ENCODE data around the gene NKAIN1. TPM values are rescaled to one million over a fixed set of nuclear protein-coding genes. Genes with fewer than 3 reads are reported as not detected.

Gene NKAIN1
- total and polyA plus RNA-seq, 2 donors (not counting 3 experiments of a cell fraction or from before 2014, with no cell fraction given) = 0.29 to 0.40 TPM

DNA sequence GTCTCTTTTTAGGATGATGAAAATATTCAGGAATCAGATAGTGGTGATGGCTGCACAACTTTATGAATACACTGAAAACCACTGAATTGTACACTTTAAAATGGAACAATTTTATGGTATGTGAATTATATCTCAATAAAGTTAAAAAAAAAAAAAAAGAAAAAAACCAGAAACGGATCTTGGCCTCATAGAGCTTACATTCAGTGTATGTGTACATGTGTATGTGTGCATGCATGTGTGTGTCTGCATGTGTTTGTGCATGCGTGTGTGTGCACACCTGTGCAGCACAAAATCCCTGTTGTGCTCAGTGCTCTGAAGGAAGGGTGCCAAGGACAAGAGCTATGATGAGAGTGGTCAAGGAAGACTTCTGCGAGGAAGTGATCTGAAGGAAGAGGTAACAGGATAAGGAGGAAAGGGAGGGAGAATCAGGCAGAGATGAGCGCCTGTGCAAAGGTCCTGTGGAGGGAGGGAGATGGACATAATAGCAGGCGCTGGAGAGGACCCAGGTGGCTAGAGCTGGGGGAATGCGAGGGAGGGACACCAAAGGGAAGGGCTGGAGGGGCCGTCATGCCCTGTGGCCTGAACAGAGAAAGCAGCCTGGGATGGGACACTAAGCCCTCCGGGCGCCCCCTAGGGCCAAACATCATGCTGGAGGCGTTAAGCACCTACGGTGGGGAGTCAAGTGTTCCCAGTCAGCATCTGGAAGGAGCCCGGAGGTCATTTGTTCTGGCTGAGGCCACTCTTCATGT is 25.2 kb downstream of the NKAIN1 start:
- CTCF ChIA-PET = interaction anchor here (0.7 to 1.4 kb wide), 3 partner anchors 8 to 159 kb away, joined by 3 to 4 read pairs (median 3); no protein-coding TSS in a partner anchor
- no peak for FAIRE-seq
- BruUV-seq (replicated peaks) = no TSS peak
- Histone ChIP-seq H3K9me1 (replicated peaks; ENCODE audit: control insufficient read depth, extremely low read depth, insufficient read depth, low read length) (no peaks in the 10 kb centered on the region), H3K36me3 (ENCODE audit: control insufficient read depth in 2 of 2, extremely low read depth in 1 of 2, insufficient read depth in 2 of 2, low read length in 2 of 2) (no peaks in the 10 kb centered on the region), H2AFZ (ENCODE audit: low read depth, low read length) (no peak overlapping the region), H3K4me2 (ENCODE audit: insufficient read depth, low read length) (no peak overlapping the region), H3K27ac (ENCODE audit: insufficient read depth, low read depth, low read length) (no peak overlapping the region), H3K4me1 (ENCODE audit: control insufficient read depth, extremely low read depth, insufficient read depth, low read length) (no peaks in the 10 kb centered on the region), H4K20me1 (replicated peaks; ENCODE audit: control insufficient read depth, extremely low read depth, insufficient read depth, low read length) (no peaks in the 10 kb centered on the region), H3K79me2 (ENCODE audit: control insufficient read depth, insufficient read depth, low read length) (no peaks in the 10 kb centered on the region), H3K9me3 (replicated peaks; ENCODE audit: control insufficient read depth, insufficient read depth, low read length) (no peaks in the 10 kb centered on the region), H3K9ac (replicated peaks; ENCODE audit: extremely low read depth, insufficient read depth, low read length) (no peak overlapping the region), H3K27me3 (ENCODE audit: control insufficient read depth in 2 of 2, insufficient read depth in 2 of 2, low read length in 2 of 2) (no peaks in the 10 kb centered on the region), H3K4me3 (replicated peaks in 1 of 3; ENCODE audit: insufficient read depth in 1 of 3, low read depth in 1 of 3, low read length in 3 of 3) (no peak overlapping the region)
- no peak for DNase-seq (ENCODE audit: low read depth, low spot score)
- dilution Hi-C loops (cut with MboI; ENCODE audit: extremely low pct_ligation_motif_present, low sequenced_read_pairs) = no loop called here
- intact Hi-C loops (cut with micrococcal nuclease) = no loop called here
- POLR2A ChIA-PET = no interaction called here
- TF ChIP-seq, protein P1, sequence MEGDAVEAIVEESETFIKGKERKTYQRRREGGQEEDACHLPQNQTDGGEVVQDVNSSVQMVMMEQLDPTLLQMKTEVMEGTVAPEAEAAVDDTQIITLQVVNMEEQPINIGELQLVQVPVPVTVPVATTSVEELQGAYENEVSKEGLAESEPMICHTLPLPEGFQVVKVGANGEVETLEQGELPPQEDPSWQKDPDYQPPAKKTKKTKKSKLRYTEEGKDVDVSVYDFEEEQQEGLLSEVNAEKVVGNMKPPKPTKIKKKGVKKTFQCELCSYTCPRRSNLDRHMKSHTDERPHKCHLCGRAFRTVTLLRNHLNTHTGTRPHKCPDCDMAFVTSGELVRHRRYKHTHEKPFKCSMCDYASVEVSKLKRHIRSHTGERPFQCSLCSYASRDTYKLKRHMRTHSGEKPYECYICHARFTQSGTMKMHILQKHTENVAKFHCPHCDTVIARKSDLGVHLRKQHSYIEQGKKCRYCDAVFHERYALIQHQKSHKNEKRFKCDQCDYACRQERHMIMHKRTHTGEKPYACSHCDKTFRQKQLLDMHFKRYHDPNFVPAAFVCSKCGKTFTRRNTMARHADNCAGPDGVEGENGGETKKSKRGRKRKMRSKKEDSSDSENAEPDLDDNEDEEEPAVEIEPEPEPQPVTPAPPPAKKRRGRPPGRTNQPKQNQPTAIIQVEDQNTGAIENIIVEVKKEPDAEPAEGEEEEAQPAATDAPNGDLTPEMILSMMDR (IDR thresholded peaks at IDR 0.05; ENCODE audit: extremely low read depth in 1 of 2, insufficient read depth in 1 of 2, low read depth in 1 of 2, low read length in 2 of 2) = no peak
- TF ChIP-seq POLR2A (IDR thresholded peaks at IDR 0.05; ENCODE audit: low read depth, low read length) (no peak), MYC (IDR thresholded peaks at IDR 0.05; ENCODE audit: low read depth, low read length) (no peak), POLR2AphosphoS5 (IDR thresholded peaks at IDR 0.05; ENCODE audit: insufficient read depth, low read depth, low read length) (no peak), JUN (IDR thresholded peaks at IDR 0.05; ENCODE audit: borderline replicate concordance, insufficient read depth, insufficient read length, low read depth) (no peak), EZH2 (IDR thresholded peaks at IDR 0.05; ENCODE audit: borderline replicate concordance, low read depth, low read length, severe bottlenecking) (no peak), GATA2 (IDR thresholded peaks at IDR 0.05; ENCODE audit: insufficient read depth, insufficient read length, low read depth, low read length) (no peak), FOS (IDR thresholded peaks at IDR 0.05; ENCODE audit: borderline replicate concordance, insufficient read depth, low read length) (no peak)
- TF ChIP-seq, protein P2, sequence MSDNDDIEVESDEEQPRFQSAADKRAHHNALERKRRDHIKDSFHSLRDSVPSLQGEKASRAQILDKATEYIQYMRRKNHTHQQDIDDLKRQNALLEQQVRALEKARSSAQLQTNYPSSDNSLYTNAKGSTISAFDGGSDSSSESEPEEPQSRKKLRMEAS (IDR thresholded peaks at IDR 0.05; ENCODE audit: insufficient read depth, insufficient read length) = no peak
